Small intestine (tissue), 7 donors: ENCODE data around the gene ZNF74. TPM values are rescaled to one million over a fixed set of nuclear protein-coding genes. Genes with fewer than 3 reads are reported as not detected.
"Not testable (repeated sequence)": the region's sequence is repeated elsewhere in the genome, so short reads cannot be mapped to it uniquely, and the experiment has no call there.

Experiments
- DNase-seq, 2 donors: peaks; one replicate each; pipeline versions ENCODE4 v3.0.0 to v3.0.0-alpha.2; 2013
- FAIRE-seq: peaks from 2 replicates; lab custom pipeline; 2012; peaks lifted over from hg19 to GRCh38; lab: Jason Lieb, UNC
- H3K27ac ChIP-seq, 3 donors: one replicate each; pipeline ENCODE4 v1.5.1; 2013; ENCODE audit warnings: low read length in 2 of 3, mild to moderate bottlenecking in 2 of 3, control low read depth in 1 of 3, inconsistent platforms in 1 of 3, low read depth in 1 of 3, moderate library complexity in 1 of 3
- H3K27me3 ChIP-seq, 3 donors: one replicate each; pipeline ENCODE4 v1.6.1; 2013; ENCODE audit warnings: low read length in 3 of 3, inconsistent platforms in 1 of 3; ENCODE audit not compliant: control insufficient read depth in 3 of 3, insufficient read depth in 3 of 3
- H3K36me3 ChIP-seq, 3 donors: one replicate each; pipeline ENCODE4 v1.6.1; 2013; ENCODE audit warnings: low read length in 3 of 3, inconsistent platforms in 1 of 3, low read depth in 1 of 3, mild to moderate bottlenecking in 1 of 3, moderate library complexity in 1 of 3; ENCODE audit not compliant: control insufficient read depth in 3 of 3, insufficient read depth in 2 of 3
- H3K4me1 ChIP-seq, 3 donors: one replicate each; pipeline ENCODE4 v1.6.1; 2013; ENCODE audit warnings: low read length in 2 of 3, inconsistent platforms in 1 of 3, low read depth in 1 of 3, mild to moderate bottlenecking in 1 of 3, moderate library complexity in 1 of 3; ENCODE audit not compliant: control insufficient read depth in 3 of 3, insufficient read depth in 2 of 3
- H3K4me3 ChIP-seq, 3 donors: one replicate each; pipeline ENCODE4 v1.5.1; 2013; ENCODE audit warnings: low read length in 3 of 3, control low read depth in 1 of 3, inconsistent platforms in 1 of 3, low read depth in 1 of 3, mild to moderate bottlenecking in 1 of 3, moderate library complexity in 1 of 3
- H3K9me3 ChIP-seq, 2 donors: one replicate each; pipeline ENCODE4 v1.6.1; 2013; ENCODE audit warnings: low read depth in 1 of 2, low read length in 1 of 2; ENCODE audit not compliant: control insufficient read depth in 2 of 2, insufficient read depth in 1 of 2
- WGBS, 3 donors: extraction: QIAGEN DNeasy Blood & Tissue Kit; methylation state at CpG; one replicate each; pipeline ENCODE4 v1.1.7; 2013; 5-methylcytosine and 5-hydroxymethylcytosine counted together
- polyA plus RNA-seq, 4 donors: library from polyadenylated mRNA; stranded (reverse) in 3 of 4; unstranded in 1 of 4; fragments of 200-250 nt in 3 of 4; fragments of 120-200 nt in 1 of 4; gene quantifications; one replicate each; pipeline versions ENCODE4 v1.2.1 to v1.2.3, GENCODE V29; 2013
- donor health status: healthy with polysubstance abuse.
- donor health status: control.
- donor health status: control.
- donor health status: Bipolar disorder and iron deficiency.
- donor health status: healthy.

ZNF74 gene
- polyA plus RNA-seq, 4 donors: 2.5 to 10.6 (median 4.2) TPM

GRCh38 chr22:20358503-20359239 is 35.3 kb upstream of the ZNF74 start:
- H3K4me3 ChIP-seq, H3K9me3 ChIP-seq, H3K36me3 ChIP-seq, H3K27ac ChIP-seq, H3K27me3 ChIP-seq, FAIRE-seq, H3K4me1 ChIP-seq, DNase-seq: not testable (repeated sequence)
- WGBS, 3 donors: 94 to 97% (median 95%) methylated on average over 53 to 103 of the region's 103 CpGs

GRCh38 chr22:20360261-20360660 is 33.7 kb upstream of the ZNF74 start:
- DNase-seq, H3K27me3 ChIP-seq, H3K27ac ChIP-seq, H3K36me3 ChIP-seq, H3K4me1 ChIP-seq, FAIRE-seq, H3K9me3 ChIP-seq, H3K4me3 ChIP-seq: not testable (repeated sequence)
- 94 to 95% (median 94%) methylated on average over 56 to 60 of the region's 60 CpGs for WGBS, 3 donors

GRCh38 chr22:20360866-20361751 is 32.8 kb upstream of the ZNF74 start:
- H3K4me3 ChIP-seq, H3K4me1 ChIP-seq, DNase-seq, FAIRE-seq, H3K9me3 ChIP-seq, H3K27me3 ChIP-seq, H3K27ac ChIP-seq, H3K36me3 ChIP-seq: not testable (repeated sequence)
- WGBS, 3 donors: 96% methylated on average over 102 to 145 of the region's 145 CpGs

GRCh38 chr22:20361752-20362229 is 32.2 kb upstream of the ZNF74 start:
- not testable (repeated sequence) for H3K4me3 ChIP-seq, H3K27me3 ChIP-seq, H3K4me1 ChIP-seq, H3K27ac ChIP-seq, FAIRE-seq, H3K36me3 ChIP-seq, DNase-seq, H3K9me3 ChIP-seq
- 95 to 96% (median 95%) methylated on average over 54 of the region's 54 CpGs for WGBS, 3 donors

GRCh38 chr22:20362403-20362802 is 31.5 kb upstream of the ZNF74 start:
- not testable (repeated sequence) for H3K36me3 ChIP-seq, H3K4me1 ChIP-seq, FAIRE-seq, H3K9me3 ChIP-seq, H3K4me3 ChIP-seq, H3K27me3 ChIP-seq, DNase-seq, H3K27ac ChIP-seq
- WGBS, 3 donors: 92 to 96% (median 95%) methylated on average over 10 of the region's 10 CpGs

DNA sequence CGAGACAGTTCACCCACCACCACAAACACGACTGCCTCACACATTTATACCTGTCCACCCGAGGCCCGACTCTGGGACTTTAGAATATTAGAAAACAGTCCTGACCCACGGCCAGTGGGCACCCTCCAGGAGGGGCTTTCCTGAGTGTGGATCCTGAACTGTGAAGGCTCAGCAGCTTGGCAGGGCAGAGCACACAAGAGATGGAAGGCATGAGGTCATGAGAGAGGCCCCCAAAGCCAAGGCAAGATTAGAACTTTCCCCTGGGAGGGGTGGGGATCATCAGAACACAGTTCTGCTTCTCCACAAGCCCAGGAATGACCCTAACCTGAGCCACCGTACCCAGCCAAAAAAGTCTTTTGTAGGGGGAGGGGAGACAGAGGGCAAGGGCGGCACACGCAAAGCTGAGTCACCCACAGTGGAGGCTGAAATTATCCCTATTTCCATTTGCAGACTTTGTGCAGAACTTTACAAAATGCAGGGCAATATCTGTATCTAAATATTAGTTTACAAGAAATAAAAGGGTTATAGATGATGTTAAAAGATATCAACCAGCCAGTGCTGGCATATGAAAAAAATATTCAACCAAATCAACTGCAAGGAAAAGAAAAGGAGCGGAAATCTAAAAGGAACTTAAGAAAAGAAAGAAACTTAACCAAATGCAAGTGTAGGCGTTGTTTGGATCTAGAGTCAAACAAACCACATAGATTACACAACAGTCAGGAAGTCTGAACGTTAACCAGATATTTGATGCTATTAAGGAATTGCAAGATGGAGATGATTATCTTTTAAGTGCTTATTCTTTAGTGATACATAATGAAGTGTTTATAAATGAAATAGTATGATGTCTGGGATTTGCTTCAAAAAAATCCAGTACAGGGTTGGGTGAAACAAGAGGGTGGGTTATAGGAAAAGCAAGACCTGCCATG is 29.4 kb upstream of the ZNF74 start:
- not testable (repeated sequence) for H3K9me3 ChIP-seq, FAIRE-seq, H3K27ac ChIP-seq, H3K36me3 ChIP-seq, DNase-seq, H3K4me3 ChIP-seq, H3K4me1 ChIP-seq, H3K27me3 ChIP-seq
- WGBS, 3 donors: 60 to 71% (median 65%) methylated on average over 11 of the region's 11 CpGs

GRCh38 chr22:20366841-20367240 is 27.1 kb upstream of the ZNF74 start:
- not testable (repeated sequence) for H3K4me1 ChIP-seq, H3K27ac ChIP-seq, DNase-seq, H3K4me3 ChIP-seq, H3K9me3 ChIP-seq, H3K36me3 ChIP-seq, H3K27me3 ChIP-seq, FAIRE-seq
- WGBS, 3 donors: 84 to 88% (median 87%) methylated on average over 9 of the region's 9 CpGs

DNA sequence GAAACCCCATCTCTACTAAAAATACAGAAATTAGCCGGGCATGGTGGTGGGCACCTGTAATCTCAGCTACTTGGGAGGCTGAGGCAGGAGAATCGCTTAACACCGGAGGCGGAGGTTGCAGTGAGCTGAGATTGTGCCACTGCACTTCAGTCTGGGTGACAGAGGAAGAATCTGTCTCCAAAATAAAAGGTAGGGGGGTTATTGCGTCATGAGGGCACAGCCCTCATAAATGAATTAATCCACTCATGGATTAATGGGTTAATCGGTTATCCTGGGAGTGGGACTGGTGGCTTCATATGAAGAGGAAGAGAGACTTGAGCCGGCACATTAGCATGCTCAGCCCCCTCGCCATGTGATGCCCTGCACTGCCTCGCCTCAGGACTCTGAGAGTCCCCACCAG is 25.1 kb upstream of the ZNF74 start:
- not testable (repeated sequence) for H3K4me3 ChIP-seq, FAIRE-seq, DNase-seq, H3K27me3 ChIP-seq, H3K9me3 ChIP-seq, H3K27ac ChIP-seq, H3K4me1 ChIP-seq, H3K36me3 ChIP-seq
- 89 to 93% (median 90%) methylated on average over 8 to 9 of the region's 9 CpGs for WGBS, 3 donors
